AG20443 (cell line): ENCODE results near the gene FAM174A.

Experiments used
- DNase-seq: peaks from one replicate; pipeline ENCODE4 v3.0.0; 2012; ENCODE audit warnings: low spot score, mixed read lengths

The FAM174A gene

DNA sequence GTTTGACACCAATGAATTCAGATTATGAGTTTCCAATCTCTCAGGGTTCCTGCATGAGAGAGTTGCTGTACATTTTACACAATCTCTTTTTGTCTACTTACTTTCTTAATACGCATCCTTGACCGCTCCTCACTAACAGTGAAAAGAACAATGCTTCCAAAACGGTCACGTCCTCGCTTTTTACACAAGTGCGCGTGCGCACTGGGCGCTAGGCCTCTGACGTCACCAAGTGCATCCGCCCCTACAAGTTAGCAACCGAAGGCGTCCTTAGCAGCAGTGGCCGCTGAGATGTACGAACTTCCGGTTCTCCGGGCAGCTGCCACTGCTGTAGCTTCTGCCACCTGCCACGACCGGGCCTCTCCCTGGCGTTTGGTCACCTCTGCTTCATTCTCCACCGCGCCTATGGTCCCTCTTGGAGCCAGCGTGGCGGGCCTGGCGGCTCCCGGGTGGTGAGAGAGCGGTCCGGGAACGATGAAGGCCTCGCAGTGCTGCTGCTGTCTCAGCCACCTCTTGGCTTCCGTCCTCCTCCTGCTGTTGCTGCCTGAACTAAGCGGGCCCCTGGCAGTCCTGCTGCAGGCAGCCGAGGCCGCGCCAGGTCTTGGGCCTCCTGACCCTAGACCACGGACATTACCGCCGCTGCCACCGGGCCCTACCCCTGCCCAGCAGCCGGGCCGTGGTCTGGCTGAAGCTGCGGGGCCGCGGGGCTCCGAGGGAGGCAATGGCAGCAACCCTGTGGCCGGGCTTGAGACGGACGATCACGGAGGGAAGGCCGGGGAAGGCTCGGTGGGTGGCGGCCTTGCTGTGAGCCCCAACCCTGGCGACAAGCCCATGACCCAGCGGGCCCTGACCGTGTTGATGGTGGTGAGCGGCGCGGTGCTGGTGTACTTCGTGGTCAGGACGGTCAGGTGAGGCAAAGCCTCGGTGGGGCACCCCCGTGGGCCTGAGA, at the start of gene FAM174A:
Gene FAM174A, plus strand, starts transcription at position 315 of the 946 bp plus-strand sequence. Its CDS starts 157 bp downstream, at position 472.
- peak; percentile 97 for DNase-seq

DNA sequence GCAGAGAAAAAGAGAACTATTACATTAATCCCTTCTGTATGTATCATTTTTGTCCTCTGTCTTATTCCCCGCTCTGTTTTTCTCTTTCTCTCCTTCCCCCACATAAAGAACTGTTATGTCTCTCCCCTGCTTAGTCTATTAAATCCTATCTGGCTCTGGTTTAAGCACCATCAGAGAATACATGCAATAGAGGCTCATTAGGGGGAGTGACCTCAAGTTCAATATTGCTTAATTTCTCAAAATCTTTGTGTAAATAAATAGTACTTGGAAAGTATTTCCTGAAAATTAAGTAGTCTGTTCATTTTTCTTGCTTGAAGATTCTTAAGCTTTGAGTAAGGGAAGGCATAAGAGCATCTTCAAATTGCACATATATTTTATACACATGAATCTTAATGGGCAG, 41.2 kb upstream of the FAM174A start:
- DNase-seq = no peak

DNA sequence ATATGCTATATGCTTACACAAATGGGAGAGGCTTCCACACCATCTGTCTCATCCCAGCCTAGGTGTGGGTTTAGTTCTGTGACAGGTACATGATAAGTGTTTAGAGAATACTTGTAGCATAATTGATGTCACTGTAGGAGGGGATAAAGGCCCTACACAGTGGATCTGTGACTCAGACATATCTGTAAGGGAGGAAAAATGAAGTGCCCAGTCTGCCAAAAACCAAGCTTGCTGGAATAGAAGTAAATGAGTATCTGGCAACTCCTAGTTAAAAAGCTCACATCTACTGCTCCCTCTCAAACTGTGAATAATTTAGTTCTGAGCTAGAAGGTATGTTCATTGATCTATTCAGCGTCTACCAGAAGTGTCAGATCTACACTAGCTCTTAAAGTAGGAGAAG, 38.9 kb upstream of the FAM174A start:
- DNase-seq = no peak

DNA sequence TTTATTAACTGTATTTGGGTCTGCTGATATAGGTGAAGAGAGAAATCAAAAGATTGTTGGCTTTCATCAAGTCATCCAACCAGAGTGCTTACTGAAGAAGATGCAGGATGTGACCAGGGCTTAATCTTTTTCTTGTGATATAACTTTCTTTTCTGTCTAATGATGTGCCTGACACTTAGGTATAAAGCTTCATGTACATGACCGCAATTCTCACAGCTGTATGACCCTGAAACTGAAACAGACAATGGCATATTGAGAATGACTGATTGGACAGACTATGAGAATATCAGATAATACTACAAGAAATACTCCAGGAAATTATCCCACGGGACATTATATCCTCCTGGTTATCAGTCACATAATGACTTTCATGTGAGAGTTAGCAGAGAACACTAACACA, 32.5 kb upstream of the FAM174A start:
- DNase-seq = no peak

DNA sequence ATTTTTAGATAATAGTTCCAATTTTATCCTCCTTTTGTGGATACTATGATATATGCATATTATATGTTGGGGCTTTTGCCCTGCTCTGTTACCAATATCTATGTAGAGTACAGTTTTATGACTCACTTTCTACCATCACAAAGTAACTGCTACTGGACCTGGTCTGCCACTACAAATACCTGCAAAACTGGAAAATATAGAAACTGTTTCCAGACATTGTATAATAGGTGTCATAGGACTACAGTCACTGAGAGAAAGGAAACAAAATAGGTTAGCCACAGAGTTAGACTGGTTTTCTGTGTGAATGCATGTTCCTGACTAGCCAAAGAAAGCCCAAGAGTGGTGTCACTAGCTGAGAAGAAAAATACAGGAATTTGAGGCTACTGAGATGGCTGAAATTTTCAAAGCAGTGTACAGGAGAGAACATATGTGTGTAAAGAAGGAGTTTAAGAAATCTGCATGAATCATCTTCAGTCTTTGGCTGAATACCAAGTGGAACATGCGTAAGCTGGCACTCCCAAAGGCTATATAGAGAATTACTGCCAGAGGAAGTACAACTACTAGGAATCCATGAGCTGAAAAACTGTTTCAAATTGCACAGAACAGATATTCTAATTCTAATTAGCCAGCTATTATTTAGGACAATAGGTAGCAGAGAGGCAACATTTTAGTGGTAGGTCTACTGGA, 29.0 kb upstream of the FAM174A start:
- peak; percentile 32 for DNase-seq

DNA sequence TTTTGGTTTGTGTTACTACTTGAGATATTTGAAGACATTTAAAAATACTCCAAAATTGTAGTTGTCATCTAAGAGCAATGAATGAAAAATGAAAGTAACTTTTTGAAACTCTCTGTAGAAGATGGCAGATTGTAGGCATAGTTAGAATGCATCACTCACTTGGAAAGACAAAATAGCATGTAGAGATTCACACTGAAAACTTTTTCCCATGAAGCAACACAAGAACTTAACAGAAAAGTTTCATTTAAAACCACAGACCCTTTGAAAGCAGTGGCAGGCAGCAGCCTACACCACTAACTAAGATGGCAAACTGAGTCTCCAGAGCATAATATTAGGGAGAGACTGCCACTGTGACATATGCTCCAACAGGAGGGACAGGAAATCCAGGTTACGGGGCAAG, 18.9 kb upstream of the FAM174A start:
- DNase-seq = no peak

DNA sequence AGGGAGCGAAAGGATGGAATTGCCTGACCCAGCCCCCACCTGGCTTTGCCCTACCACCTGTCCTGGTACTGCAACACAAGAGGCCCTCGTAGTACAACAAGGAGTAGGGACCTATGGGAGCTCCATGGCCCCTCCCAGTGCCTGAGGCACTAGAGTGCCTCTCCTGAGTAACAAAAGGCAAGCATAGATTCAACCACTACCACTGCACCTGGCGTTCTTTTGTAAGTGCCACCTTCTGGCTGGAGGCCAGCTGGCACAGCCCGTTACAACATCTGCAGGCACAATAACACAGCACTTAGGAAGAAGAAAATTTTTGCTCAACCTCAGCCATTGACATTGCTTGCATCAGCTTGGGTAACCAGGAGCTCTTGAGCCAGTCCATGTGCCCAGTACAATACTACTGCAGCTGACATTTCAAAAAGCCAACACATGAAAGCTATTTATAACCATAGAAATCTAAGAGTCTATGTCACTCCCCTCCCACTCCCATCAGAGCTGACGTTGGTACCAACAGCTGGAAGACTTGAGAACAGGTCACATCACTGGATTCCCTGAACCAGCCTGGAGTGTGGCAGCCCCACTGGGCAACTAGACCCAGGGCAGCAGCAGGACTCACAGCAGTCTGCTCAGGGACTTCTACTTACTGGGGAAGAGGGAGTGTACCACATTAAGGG, 17.7 kb upstream of the FAM174A start:
- no peak for DNase-seq

DNA sequence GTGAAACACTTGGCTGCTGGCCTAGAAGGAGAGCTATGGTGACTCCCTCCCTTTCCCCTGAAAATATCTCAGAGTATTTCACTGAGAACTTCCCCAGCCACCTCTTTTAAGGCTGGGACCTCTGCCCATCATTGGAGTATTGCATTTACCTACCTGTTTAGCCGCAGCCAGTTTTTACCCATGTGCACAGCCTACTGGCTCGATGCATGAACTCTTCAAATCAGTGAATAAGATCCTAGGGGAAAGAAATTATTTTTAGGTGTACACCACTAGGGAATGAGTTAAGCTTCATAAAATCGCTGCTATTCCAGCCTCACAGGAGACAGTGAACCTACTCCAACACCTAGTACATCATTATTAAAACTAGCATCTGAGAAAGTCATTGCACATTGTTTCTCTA, 16.8 kb upstream of the FAM174A start:
- DNase-seq = no peak

DNA sequence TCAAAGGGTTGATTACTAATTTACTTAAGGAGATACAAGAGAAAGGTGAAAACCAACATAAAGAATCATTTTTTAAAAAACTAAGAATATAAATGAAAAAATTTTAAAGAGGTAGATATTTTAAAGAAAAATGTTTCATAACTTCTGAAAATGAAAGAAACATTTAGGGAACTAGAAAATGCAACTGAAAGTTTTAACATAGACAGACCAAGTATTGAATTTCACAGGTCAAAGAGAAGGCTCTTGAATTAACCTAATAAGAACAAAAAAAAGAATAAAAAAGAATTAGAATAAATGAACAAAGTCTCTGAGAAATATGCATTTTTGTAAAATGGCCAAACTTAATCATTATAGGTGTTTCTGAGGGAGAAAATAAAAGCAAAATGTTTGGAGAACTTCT, 16.1 kb upstream of the FAM174A start:
- no peak for DNase-seq

DNA sequence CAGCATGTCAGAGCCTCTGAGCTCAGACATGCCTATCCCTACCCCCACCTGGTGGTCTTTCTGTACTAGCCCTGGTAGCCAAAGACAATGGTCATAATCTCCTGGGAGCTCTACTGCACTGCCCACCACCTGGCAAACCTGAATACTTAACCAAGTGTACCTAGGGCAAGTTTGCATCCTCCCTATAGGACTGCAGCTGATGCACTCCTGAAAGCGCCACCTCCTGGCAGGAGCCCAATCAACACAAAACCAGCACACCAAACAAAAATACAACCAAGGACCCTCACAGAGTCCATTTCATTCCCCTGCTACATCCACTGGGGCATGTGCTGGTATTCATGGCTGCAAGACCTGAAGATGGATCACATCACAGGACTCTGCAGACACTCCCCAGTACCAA, 14.8 kb upstream of the FAM174A start:
- no peak for DNase-seq

DNA sequence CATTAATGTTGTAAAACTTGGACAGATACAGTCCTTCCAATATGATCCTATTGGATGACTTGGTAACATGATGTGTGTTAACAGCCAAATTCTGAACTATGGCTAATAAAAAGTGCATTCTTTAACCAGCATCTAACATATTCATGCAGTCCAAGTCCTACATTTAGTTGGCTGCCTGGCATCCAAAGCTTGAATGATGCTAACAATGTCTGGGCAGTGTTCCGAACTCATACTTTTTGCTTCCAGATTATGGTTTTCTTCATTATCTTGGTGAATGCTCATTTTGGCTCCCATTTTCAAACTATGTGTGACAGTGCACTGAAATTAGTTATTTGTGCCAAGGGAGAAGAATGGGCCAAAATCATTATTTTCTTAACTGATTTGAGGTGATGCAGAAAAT, 2.8 kb downstream of the FAM174A start:
- no peak for DNase-seq

DNA sequence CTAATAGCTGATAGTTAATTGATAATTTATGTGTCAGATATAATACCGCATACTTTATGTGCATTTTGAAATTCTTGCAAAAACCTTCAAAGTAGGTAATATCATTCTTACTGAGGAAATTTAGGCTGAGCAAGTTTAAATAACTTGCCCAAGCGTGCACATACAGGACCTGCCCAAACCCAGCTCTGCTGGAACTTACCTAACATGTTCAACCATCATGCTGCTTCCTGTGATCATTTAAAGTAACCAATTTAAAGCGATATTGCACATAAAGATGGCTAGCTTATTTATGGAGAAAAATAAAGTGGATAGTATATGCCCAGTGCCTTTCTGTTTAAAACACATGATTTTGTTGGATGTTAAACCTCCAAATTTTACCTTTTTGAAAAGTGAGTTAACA, 4.3 kb downstream of the FAM174A start:
- no peak for DNase-seq

DNA sequence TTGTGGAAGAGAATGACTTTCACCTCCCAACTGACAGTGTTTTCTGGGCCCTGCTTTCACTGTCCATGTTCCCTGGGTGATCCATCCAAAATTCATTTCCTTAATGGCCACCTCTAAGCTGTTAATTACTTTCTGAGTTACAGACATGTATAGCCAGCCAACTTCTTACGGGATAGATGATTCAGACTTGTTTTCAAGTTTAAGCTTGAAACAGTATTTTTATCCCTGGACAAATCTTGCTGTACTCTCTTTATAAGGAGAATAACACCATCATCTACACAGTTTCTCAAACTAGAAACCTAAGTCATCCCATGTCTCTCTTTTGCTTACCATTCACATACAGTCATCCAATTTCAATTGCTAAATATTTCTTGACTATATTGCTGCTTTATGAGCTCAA, 6.9 kb downstream of the FAM174A start:
- no peak for DNase-seq

DNA sequence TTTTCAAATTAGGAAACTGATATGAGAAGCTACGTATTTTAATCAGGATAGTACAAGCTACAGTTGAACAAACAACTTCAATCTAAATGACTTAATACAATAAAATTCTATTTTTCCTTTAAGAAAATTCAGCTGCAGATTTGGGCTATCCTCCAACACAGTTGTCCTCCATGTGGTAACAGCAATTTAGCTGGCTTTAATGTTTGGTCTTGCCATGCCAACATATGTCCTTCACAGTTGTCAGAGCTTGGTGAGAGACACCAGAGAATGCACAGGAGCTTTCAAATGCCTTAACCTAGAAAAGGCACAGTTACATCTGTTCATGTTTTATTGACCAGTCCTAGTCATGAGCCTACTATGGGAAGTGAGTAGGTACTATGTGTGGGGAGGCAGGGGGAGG, 10.8 kb downstream of the FAM174A start:
- DNase-seq = no peak

DNA sequence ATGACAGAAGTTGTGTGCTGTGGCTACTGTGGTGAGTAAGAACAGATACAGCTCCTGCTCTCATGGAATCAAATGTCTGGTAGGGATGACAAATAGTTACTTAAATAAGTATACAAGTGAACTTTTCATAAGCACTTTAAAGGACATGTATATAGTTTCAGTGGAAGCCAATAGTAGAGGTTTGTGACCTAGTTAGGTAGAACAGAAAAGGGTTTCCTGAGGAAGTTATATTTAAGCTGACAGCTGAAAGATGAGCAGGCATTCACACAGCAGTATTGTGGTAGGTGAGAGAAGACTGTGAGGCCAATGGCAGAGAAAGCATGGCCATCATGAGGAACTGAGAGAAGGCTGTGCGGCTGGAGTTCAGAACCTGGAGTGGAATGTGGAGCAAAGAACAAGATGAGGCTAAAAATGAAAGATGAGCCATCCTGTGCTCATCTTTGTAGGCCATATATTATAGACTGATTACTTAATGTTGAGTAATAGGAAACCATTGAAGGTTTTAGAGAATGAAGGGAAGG, 15.4 kb downstream of the FAM174A start:
- no peak for DNase-seq

DNA sequence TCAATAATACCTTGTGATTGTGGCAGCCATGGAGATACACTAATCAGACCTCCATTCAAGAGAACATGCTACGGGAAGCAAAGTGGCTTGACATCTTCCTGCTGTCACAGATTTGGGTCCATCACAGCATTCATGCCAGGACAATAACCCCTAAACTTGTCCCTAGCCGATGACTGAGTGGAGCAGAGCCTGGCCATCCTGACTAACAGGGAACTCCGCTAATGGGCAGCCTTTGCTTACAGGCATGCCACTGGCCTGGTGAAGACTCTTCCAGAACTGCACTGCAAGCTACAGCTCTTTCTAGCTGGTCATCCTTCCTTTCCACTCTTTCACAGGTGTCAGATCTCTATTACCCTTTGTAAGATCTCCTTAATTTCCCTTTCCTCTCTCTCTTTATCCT, 16.0 kb downstream of the FAM174A start:
- DNase-seq = no peak

DNA sequence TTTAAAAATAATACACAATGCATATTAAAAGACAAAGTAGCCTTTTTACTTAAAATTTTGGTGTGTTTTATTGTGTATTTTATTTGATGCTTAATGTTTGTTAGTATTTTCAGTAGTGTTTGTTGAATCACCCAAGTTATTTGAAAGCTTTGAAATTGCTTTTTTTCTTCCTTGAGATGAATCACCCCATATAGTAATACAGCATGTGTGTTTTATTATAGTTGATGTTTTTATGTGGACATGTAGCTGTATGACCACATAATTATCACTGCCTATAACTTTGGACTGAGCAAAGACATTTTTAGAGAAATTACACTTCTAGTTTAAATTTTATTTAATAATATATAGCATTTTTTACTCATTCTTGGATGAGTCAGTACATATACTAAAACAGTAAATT, 18.0 kb downstream of the FAM174A start:
- peak; percentile 12 for DNase-seq

DNA sequence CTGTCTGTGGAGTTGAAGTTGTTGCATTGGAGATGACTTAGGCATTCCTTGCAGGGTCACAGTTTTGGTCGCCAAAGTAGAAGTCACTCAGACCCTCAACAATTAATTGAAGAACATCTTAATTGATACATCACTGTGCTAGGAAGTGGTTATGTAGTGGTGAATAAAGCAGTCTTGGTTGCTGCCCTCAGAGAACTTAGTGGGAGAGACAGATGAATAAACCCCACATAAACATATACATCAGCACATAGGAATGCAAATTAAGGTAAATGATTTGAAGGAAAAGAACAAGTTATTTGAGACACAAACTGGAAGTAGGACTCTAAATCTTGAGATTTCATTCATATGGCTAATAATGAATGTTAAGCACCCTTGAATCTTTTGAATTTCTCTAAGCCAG, 25.7 kb downstream of the FAM174A start:
- DNase-seq = no peak

DNA sequence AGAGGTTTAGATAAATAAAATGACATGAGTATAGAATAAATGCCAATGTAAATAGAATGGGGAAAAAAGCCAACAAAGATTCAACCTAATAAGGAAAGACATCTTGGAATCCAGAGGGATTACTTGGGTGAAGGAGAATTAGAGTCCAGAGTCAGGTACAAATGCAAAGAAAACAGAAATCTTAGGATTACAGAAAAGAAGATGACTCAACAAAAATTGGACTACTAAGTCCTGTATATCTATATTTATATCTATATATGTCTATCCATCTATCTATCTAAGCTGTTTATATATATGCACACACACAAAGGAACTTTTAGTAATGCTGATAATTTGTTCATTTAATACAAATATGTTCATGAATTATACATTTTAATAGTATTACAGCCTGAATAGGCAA, 27.6 kb downstream of the FAM174A start:
- no peak for DNase-seq

DNA sequence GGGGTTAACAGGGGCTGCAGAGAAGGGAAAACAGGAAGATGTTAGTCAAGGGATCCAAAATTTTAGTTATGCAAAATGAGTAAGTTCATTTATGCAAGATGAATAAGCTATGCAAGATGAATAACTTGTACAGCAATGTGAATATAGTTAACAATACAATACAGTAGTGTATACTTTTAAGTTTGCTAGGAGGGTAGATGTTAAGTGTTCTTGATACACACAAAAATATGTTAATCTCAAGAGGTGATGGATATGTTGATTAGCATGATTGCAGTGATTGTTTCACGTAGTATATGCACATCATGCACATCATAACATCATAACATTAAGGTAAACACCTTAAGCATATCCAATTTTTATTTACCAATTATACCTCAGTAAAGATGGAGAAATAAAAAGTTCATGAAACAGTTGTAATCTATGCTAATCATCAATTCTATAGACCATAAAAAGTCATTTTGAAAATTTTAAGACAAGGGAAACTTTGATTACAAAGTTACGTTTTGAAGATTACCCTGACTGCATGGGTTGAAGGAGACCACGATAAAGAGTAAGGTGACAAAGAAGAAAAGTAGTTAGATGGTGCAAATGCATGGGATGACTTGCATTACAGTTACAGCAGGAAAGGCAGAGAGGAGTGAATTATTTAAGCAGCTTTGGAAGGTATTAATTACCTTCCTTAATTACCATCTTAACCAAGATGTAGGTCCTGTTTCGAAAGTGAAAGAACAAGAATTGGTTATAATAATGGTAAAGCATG, 31.4 kb downstream of the FAM174A start:
- no peak for DNase-seq

DNA sequence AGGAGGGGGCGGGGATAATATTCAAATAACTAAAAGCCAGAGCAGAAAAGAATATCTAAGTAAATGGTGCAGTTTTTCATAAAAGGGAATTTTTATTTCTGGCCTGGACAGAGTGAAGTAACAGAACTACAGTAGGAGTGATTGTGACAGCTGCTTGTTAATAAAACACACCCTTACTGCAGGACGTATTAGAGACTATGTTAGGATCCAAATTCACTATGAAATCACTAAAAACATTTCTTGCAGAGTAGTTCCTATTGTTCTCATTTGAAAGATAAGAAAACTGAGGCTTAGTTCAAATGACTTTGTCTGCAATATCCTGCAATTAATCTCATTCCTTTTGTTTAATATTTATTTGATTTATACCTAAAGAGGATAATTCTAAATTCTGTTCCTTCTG, 39.5 kb downstream of the FAM174A start:
- no peak for DNase-seq

DNA sequence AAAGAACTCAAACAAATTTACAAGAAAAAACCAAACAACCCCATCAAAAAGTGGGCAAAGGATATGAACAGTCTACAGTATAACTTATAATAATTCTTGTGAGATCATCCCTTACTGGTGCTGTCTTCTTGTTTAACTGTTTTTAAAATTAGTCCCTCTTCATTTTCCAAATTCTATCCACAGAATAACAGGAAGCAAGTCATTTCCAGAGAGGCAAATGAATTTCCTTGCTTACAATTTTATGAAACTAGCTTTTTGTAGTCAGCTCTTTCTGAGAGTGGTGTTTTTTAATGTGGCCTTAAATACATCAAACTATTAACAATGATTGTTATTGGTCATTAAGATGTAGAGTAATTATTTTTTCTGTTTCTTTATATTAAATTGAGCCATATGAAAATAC, 40.6 kb downstream of the FAM174A start:
- no peak for DNase-seq
